LoVo (cell line): ENCODE data around the gene MYO15A.
A peak's percentile ranks its signal among the peaks of the same experiment; 100 is the strongest.

Experiments
- DNase-seq: peaks from one replicate; pipeline ENCODE4 v3.0.0-alpha.2; 2016; ENCODE audit warnings: low spot score

MYO15A gene, protein sequence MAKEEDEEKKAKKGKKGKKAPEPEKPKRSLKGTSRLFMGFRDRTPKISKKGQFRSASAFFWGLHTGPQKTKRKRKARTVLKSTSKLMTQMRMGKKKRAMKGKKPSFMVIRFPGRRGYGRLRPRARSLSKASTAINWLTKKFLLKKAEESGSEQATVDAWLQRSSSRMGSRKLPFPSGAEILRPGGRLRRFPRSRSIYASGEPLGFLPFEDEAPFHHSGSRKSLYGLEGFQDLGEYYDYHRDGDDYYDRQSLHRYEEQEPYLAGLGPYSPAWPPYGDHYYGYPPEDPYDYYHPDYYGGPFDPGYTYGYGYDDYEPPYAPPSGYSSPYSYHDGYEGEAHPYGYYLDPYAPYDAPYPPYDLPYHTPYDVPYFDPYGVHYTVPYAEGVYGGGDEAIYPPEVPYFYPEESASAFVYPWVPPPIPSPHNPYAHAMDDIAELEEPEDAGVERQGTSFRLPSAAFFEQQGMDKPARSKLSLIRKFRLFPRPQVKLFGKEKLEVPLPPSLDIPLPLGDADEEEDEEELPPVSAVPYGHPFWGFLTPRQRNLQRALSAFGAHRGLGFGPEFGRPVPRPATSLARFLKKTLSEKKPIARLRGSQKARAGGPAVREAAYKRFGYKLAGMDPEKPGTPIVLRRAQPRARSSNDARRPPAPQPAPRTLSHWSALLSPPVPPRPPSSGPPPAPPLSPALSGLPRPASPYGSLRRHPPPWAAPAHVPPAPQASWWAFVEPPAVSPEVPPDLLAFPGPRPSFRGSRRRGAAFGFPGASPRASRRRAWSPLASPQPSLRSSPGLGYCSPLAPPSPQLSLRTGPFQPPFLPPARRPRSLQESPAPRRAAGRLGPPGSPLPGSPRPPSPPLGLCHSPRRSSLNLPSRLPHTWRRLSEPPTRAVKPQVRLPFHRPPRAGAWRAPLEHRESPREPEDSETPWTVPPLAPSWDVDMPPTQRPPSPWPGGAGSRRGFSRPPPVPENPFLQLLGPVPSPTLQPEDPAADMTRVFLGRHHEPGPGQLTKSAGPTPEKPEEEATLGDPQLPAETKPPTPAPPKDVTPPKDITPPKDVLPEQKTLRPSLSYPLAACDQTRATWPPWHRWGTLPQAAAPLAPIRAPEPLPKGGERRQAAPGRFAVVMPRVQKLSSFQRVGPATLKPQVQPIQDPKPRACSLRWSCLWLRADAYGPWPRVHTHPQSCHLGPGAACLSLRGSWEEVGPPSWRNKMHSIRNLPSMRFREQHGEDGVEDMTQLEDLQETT (N-terminal part only)

DNA sequence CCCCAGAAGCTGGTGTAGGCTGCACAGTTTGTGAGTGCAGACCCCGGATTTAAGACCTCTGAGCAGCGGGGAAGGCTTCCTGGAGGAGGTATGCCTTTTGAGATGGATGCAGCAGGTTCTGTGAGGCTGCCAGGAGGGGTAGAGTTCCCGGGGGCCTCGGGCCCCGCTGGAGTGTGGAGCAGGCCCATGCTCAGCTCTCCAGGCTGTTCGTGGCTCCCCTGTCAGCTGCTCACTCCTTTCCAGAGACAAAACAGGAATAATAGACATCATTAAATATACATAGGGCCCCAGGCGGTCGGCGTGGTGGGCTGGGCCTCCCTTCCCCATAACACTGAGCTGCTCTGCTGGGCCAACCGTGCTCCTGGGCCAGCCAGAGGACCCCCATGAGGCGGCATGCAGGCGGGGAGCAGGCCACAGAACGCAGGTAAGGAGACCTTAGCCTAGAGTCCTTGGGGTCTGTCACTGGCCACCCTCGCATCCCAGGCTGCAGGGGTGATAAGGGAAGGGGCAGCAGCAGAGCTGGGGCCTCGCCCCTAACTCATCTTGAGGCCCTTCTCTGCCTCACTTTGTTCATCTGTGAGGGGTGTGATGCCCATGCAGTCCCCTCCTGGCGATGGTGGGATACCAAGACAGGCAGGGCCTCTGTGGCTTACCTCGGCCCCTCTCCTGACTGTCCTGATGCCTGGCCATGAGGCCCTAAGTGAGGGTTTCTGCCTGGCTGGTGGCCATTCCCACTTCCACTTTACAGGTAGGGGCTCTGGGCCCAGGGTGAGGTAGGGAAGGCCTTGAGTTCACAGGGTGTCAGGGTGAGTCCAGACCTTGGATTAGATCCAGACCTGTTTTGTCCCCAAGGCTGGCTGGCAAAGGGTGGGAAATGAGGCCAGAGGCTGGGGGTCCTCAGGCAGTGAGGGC is at the start of gene MYO15A:
Gene MYO15A, plus strand, starts transcription at position 356 of the 912 bp plus-strand sequence. CDS start 10,045 bp downstream, outside the sequence.
- no peak for DNase-seq

DNA sequence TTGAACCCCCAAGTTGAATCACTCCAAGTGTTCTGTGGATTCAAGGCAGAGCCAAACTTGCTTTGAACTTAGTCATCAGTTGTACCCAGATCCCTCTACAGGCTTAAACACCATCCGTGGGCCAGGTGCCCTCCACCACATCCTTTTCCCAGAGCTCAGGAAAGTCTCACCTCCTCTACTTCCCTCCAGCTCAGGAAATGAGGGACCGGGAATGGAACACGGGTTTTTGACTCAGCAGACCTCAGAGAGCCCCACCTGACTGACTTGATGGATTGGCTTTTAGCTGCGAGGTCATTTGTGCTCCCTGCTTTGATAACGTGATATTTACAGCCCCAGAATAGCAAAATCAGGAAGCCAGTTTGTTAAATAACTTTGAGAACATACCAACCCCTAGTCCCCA is 49.3 kb upstream of the MYO15A start:
- no peak for DNase-seq

DNA sequence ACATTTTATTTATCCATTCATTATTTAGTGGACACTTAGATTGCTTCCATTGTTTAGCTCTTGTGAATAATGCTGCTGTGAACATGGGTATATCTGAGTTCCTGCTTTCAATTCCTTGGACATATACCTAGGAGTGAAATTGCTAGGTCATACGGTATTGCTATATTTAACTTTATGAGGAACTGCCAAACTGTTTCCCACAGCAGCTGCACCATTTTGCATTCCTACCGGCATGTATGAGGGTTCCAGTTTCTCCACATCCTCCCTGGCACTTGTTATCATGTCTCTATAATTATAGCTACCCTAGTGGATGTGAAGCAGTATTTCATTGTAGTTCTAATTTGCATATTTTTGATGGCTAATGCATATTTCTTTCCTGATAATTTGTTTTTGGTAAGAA is 44.5 kb upstream of the MYO15A start:
- DNase-seq = no peak

- DNase-seq = no peak
Measured at GRCh38 chr17:18065546-18065945, 43.0 kb upstream of the MYO15A start.

DNA sequence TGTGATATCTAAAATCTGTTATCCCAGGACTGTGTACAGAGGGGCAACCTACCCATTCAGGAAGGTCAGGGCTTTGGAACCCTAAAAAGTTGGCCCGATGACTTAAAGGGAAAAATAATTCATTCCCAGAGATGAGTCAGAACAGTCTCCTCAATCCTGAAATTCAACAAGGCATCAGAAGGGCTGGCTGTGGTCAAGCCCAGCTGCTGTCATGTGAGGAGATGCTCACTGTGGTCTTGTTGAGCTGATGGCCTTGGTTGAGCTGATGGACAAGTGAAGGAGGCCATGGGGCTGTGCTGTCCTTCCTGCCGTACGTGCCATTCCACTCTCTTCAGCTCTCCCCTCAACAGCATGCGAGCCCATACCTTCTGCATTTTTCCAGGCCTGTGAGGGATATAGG is 41.7 kb upstream of the MYO15A start:
- no peak for DNase-seq

DNA sequence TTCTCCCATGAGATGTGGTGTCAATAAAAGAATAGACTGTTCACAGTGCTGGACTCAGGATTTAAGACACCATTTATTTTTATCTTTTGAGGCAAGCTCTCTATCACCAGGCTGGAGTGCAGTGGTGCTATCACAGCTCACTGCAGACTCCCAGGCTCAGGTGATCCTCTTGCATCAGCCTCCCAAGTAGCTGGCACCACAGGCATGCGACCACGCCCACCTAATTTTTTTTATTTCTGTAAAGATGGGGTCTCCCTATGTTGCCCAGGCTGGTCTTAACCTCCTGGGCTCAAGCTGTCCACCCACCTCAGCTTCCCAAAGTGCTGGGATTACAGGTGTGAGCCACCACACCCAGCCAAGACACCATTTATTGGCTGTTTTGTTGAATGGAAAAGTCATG is 39.5 kb upstream of the MYO15A start:
- DNase-seq = no peak

- no peak for DNase-seq
Measured at GRCh38 chr17:18070861-18071340, 37.7 kb upstream of the MYO15A start.

DNA sequence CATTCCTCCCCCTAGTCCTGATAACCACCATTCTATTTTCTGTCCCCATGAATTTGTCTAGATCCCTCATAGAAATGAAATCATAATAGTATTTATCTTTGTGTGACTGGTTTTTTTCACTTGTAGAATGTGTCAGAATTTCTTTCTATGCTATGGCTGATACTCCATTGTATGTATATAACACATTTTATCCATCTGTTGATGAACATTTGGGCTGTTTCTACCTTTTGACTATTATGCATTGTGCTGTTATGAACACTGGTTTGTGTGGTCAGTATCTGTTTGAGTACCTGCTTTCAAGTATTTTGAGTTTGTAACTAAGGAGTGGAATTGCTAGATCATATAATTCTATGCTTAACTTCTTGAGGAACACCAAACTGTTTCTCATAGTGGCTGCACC is 36.8 kb upstream of the MYO15A start:
- no peak for DNase-seq

DNA sequence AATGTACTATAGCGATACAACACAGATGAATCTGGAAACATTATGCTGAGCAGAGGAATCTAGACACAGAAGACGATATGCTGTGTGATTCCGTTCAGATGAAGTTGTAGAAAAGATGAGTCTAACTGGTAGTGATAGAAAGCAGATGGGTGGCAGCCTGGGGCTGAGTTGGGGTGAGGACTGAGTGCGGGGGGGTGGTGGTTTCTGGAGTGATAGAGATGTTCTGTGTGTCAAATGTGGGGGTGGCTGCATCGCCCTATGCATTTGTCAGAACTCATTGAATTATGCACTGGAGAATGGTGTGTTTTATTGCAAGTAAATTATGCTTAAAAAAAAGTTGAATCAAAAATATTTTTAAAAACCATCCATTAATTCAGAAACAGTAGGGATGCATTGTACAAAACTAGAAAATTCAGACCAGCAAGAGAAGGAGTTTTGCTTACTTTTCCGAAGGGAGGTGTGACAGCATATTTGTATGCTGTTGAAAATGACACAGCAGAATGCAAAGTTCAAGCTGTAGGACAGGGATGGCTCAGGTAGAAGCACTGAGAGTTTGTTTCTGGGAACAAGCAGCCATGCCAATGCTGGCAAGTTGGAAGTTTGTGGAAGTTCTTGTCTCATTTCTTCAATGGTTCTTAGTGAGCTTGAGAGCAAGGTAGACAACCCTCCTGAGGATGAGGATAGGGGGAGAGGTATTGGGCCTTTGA is 33.8 kb upstream of the MYO15A start:
- no peak for DNase-seq

DNA sequence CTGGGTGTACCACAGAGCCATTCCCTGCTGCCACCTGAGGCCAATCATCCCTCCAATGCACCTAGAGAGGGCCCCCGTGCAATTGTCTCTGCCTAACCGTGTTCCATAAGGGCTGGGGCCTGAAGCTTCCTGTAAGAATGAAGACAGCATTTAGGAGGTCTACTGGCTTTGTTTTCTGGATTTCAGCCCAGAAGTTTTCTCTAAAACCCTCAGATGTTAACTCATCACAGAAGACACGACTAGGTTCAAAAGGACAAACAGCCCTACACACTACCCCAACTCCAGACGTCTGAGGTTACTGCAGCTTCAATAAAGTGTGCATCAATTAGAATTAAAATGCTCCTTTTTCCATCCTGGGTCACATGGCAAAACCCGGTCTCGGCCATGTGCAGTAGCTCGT is 31.6 kb upstream of the MYO15A start:
- no peak for DNase-seq

- DNase-seq = no peak
Measured at GRCh38 chr17:18079543-18079942, 29.0 kb upstream of the MYO15A start.

GRCh38 chr17:18084256-18084655 is 24.3 kb upstream of the MYO15A start:
- DNase-seq = no peak

DNA sequence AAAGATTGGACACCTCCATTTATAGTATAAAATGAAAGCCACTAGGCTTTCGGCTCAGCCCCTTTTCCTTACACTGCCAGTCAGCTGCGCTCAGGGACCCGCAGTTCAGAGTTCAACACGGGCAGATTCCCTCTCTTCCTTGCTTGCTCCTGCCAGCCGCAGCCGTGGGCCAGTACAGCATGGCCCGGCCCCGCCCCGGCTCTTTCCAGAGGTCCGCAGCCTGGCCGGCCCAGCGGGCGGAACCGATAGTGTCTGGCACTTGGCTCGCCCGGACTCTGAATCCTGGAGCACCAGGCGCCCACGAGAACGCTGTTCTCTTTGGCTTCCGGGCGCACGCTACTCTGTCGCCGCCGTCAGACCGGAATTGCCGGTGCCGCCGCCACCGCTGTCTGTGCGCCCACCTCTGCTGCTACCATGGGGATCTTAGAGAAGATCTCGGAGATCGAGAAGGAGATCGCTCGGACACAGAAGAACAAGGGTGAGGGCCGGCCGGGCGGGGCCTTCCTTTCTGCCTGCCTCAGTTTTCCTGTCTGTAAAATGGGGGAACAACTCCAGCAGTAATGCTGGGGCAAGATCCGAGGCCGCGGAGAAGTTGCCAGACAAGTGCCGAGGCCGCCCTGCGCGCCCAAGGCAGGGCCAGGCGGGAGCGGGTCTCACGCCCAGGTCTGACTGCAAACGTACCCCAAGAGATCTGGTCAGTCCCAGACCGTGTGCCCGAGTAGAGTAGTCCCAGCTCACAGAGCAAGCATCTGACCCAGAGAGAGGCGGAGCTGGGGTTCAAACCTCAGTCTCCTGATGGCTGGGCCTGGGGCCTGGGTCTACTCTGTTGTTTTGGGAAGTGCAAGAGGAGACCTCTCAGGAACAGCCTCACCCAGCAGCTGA is 20.7 kb upstream of the MYO15A start, which contains the start of gene DRG2:
Gene DRG2, plus strand, starts transcription at position 339 of the 882 bp plus-strand sequence. Its CDS starts 76 bp downstream, at position 415.
- peak; percentile 92 for DNase-seq

GRCh38 chr17:18089613-18090012 is 18.9 kb upstream of the MYO15A start:
- DNase-seq = no peak

GRCh38 chr17:18093616-18094408 is 14.7 kb upstream of the MYO15A start:
- no peak for DNase-seq

DNA sequence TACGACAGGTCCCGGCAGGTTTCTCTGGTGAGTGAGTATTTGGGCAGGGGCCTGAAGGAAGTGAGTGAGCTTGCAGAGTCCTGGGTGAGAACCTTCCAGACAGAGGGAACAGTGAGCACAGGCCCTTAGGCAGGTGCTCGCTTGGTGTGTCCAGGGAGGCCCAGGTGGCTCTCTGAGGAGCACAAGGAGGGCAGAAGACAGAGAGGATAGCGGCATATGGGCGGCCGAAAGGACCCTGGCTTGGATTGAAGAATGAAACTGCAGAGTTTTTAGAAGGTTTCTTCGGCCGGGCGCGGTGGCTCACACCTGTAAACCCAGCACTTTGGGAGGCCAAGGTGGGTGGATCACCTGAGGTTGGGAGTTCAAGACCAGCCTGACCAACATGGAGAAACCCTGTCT is 14.1 kb upstream of the MYO15A start:
- no peak for DNase-seq

GRCh38 chr17:18099516-18099915 is 9.0 kb upstream of the MYO15A start:
- DNase-seq = no peak

- no peak for DNase-seq
Measured at GRCh38 chr17:18100616-18101015, 7.9 kb upstream of the MYO15A start.
